ENCODE results near the gene OSBPL7. TPM values are rescaled to one million over a fixed set of nuclear protein-coding genes. Genes with fewer than 3 reads are reported as not detected.
A peak's percentile ranks its signal among the peaks of the same experiment; 100 is the strongest.

Gene OSBPL7
- 11.0 and 12.7 TPM in 2 replicates for total RNA-seq

- TF ChIP-seq CTCF (IDR thresholded peaks at IDR 0.05; ENCODE audit: insufficient read depth, low read length, poor library complexity, severe bottlenecking), result peak; percentile 30
- H3K27me3 ChIP-seq (ENCODE audit: control insufficient read depth, insufficient read depth, low read length), result no peaks in the 10 kb centered on the region
- H3K36me3 ChIP-seq (ENCODE audit: control insufficient read depth, insufficient read depth, low read length), result peaks cover under 1% of the 10 kb centered on the region
- H3K4me3 ChIP-seq (ENCODE audit: low read depth, low read length), result peak within 1 kb of the TSS; percentile 62
- peak; percentile 73 for DNase-seq (ENCODE audit: low read depth)
Measured at GRCh38 chr17:47821424-47822391, at the start of gene OSBPL7. Gene OSBPL7 (minus strand): TSS chr17:47821794. CDS start chr17:47820278, 1,516 bp downstream.

GRCh38 chr17:47871048-47871447 lies 49.5 kb upstream of the OSBPL7 start:
- DNase-seq (ENCODE audit: low read depth), result no peak
- Histone ChIP-seq H3K36me3 (ENCODE audit: control insufficient read depth, insufficient read depth, low read length) (no peaks in the 10 kb centered on the region), H3K4me3 (ENCODE audit: low read depth, low read length) (no peak overlapping the region), H3K27me3 (ENCODE audit: control insufficient read depth, insufficient read depth, low read length) (peaks cover 31% of the 10 kb centered on the region)
- TF ChIP-seq CTCF (IDR thresholded peaks at IDR 0.05; ENCODE audit: insufficient read depth, low read length, poor library complexity, severe bottlenecking), result no peak

GRCh38 chr17:47870056-47870455 lies 48.5 kb upstream of the OSBPL7 start:
- no peak for TF ChIP-seq CTCF (IDR thresholded peaks at IDR 0.05; ENCODE audit: insufficient read depth, low read length, poor library complexity, severe bottlenecking)
- no peaks in the 10 kb centered on the region for H3K36me3 ChIP-seq (ENCODE audit: control insufficient read depth, insufficient read depth, low read length)
- DNase-seq (ENCODE audit: low read depth), result no peak
- H3K27me3 ChIP-seq (ENCODE audit: control insufficient read depth, insufficient read depth, low read length), result peaks cover 29% of the 10 kb centered on the region
- H3K4me3 ChIP-seq (ENCODE audit: low read depth, low read length), result no peak overlapping the region

GRCh38 chr17:47869114-47869513 lies 47.5 kb upstream of the OSBPL7 start:
- no peak overlapping the region for H3K4me3 ChIP-seq (ENCODE audit: low read depth, low read length)
- no peaks in the 10 kb centered on the region for H3K36me3 ChIP-seq (ENCODE audit: control insufficient read depth, insufficient read depth, low read length)
- H3K27me3 ChIP-seq (ENCODE audit: control insufficient read depth, insufficient read depth, low read length), result peaks cover 29% of the 10 kb centered on the region
- no peak for DNase-seq (ENCODE audit: low read depth)
- no peak for TF ChIP-seq CTCF (IDR thresholded peaks at IDR 0.05; ENCODE audit: insufficient read depth, low read length, poor library complexity, severe bottlenecking)

- Histone ChIP-seq H3K36me3 (ENCODE audit: control insufficient read depth, insufficient read depth, low read length) (no peaks in the 10 kb centered on the region), H3K4me3 (ENCODE audit: low read depth, low read length) (no peak overlapping the region), H3K27me3 (ENCODE audit: control insufficient read depth, insufficient read depth, low read length) (peaks cover 19% of the 10 kb centered on the region)
- no peak for TF ChIP-seq CTCF (IDR thresholded peaks at IDR 0.05; ENCODE audit: insufficient read depth, low read length, poor library complexity, severe bottlenecking)
- DNase-seq (ENCODE audit: low read depth), result no peak
Measured at GRCh38 chr17:47867813-47868533, 46.4 kb upstream of the OSBPL7 start.
